CD14-positive monocyte (primary cell): ENCODE data around the gene NPAS3. TPM values are rescaled to one million over a fixed set of nuclear protein-coding genes. Genes with fewer than 3 reads are reported as not detected.

Experiments
- DNase-seq, 3 donors: peaks; one replicate each; pipeline ENCODE4 v3.0.0-alpha.2; 2011 to 2022
- H2AFZ ChIP-seq: 2 replicates; pipeline ENCODE4 v1.6.0; 2012; ENCODE audit warnings: mild to moderate bottlenecking, low read depth, low read length, inconsistent platforms; ENCODE audit not compliant: insufficient read depth, poor library complexity, severe bottlenecking
- H3K27ac ChIP-seq, 2 donors: 1 replicate in 1 of 2; 2 replicates in 1 of 2; pipeline ENCODE4 v1.5.1; 2012 to 2013; ENCODE audit warnings: low read length in 2 of 2, control low read depth in 1 of 2, inconsistent platforms in 1 of 2, low read depth in 1 of 2, mild to moderate bottlenecking in 1 of 2
- H3K27me3 ChIP-seq, 2 donors: one replicate each; pipeline versions ENCODE4 v1.6.0 to v1.6.1; 2011 to 2013; ENCODE audit warnings: low read length in 2 of 2; ENCODE audit not compliant: control insufficient read depth in 2 of 2, insufficient read depth in 2 of 2
- H3K36me3 ChIP-seq, 2 donors: replicated peaks in 1 of 2; 1 replicate in 1 of 2; 2 replicates in 1 of 2; pipeline versions ENCODE4 v1.5.1 to v1.6.1; 2012 to 2013; ENCODE audit warnings: low read length in 2 of 2, control low read depth in 1 of 2, inconsistent platforms in 1 of 2, mild to moderate bottlenecking in 1 of 2; ENCODE audit not compliant: insufficient read depth in 2 of 2, control insufficient read depth in 1 of 2
- H3K4me1 ChIP-seq, 2 donors: 1 replicate in 1 of 2; 2 replicates in 1 of 2; pipeline versions ENCODE4 v1.5.1 to v1.6.1; 2012 to 2013; ENCODE audit warnings: low read length in 2 of 2, control low read depth in 1 of 2, inconsistent platforms in 1 of 2, mild to moderate bottlenecking in 1 of 2, moderate library complexity in 1 of 2; ENCODE audit not compliant: insufficient read depth in 2 of 2, control insufficient read depth in 1 of 2
- H3K4me2 ChIP-seq: replicated peaks from 2 replicates; pipeline ENCODE3; 2012; ENCODE audit warnings: low read length, moderate library complexity, mild to moderate bottlenecking; ENCODE audit not compliant: poor library complexity, severe bottlenecking; ENCODE audit errors: extremely low read depth
- H3K4me3 ChIP-seq, 3 experiments: fragments of 200-600 bp in 1 of 3; sonication (generic) in 1 of 3; replicated peaks in 1 of 3; 1 replicate in 2 of 3; 2 replicates in 1 of 3; pipeline ENCODE4 v1.5.1; 2011 to 2013; ENCODE audit warnings: low read length in 3 of 3, mild to moderate bottlenecking in 3 of 3, control low read depth in 2 of 3, low read depth in 2 of 3, inconsistent platforms in 1 of 3, moderate library complexity in 1 of 3
- H3K79me2 ChIP-seq: 2 replicates; pipeline ENCODE4 v1.6.0; 2012; ENCODE audit warnings: mild to moderate bottlenecking, control low read depth, inconsistent platforms, low read length, moderate library complexity; ENCODE audit not compliant: insufficient read depth
- H3K9ac ChIP-seq: 2 replicates; pipeline ENCODE4 v1.6.0; 2017; ENCODE audit warnings: low read length, mild to moderate bottlenecking; ENCODE audit not compliant: insufficient read depth, poor library complexity, severe bottlenecking
- H3K9me3 ChIP-seq, 2 donors: replicated peaks in 1 of 2; 1 replicate in 1 of 2; 2 replicates in 1 of 2; pipeline versions ENCODE4 v1.5.1 to v1.6.1; 2012 to 2013; ENCODE audit warnings: low read length in 2 of 2, control low read depth in 1 of 2; ENCODE audit not compliant: control insufficient read depth in 1 of 2, insufficient read depth in 1 of 2
- H4K20me1 ChIP-seq: 2 replicates; pipeline ENCODE4 v1.6.0; 2012; ENCODE audit warnings: mild to moderate bottlenecking, low read length, control low read depth, moderate library complexity; ENCODE audit not compliant: insufficient read depth
- H3K27ac Mint-ChIP-seq, 7 donors: one replicate each; pipeline ENCODE4 v1.8.0; 2020; ENCODE audit warnings: mild to moderate bottlenecking in 7 of 7, mixed read lengths in 7 of 7, moderate library complexity in 6 of 7, inconsistent platforms in 2 of 7
- H3K27me3 Mint-ChIP-seq, 3 donors: one replicate each; pipeline ENCODE4 v1.8.0; 2021 to 2022; ENCODE audit warnings: low read depth in 3 of 3, mild to moderate bottlenecking in 3 of 3, mixed read lengths in 3 of 3, moderate library complexity in 3 of 3, inconsistent platforms in 1 of 3
- H3K36me3 Mint-ChIP-seq, 2 donors: one replicate each; pipeline ENCODE4 v1.8.0; 2020; ENCODE audit warnings: mixed read lengths in 2 of 2, inconsistent platforms in 1 of 2, mild to moderate bottlenecking in 1 of 2
- H3K4me1 Mint-ChIP-seq: one replicate; pipeline ENCODE4 v1.8.0; 2020; ENCODE audit warnings: mild to moderate bottlenecking, mixed read lengths
- H3K4me3 Mint-ChIP-seq, 2 donors: one replicate each; pipeline ENCODE4 v1.8.0; 2020; ENCODE audit warnings: mild to moderate bottlenecking in 2 of 2, mixed read lengths in 2 of 2, moderate library complexity in 1 of 2
- H3K9me3 Mint-ChIP-seq, 7 donors: one replicate each; pipeline ENCODE4 v1.8.0; 2020 to 2022; ENCODE audit warnings: mixed read lengths in 7 of 7, mild to moderate bottlenecking in 6 of 7, moderate library complexity in 6 of 7, inconsistent platforms in 2 of 7
- WGBS: methylation state at CpG from one replicate; pipeline ENCODE4 v1.1.5; 2013; ENCODE audit warnings: missing lambda C conversion rate; ENCODE audit not compliant: insufficient coverage; 5-methylcytosine and 5-hydroxymethylcytosine counted together
- intact Hi-C, 2 donors: fragments of 100-400 bp; cut with micrococcal nuclease; formaldehyde crosslinking; loops; one replicate each; pipeline versions ENCODE4 v1.15.0 to v1.15.1; 2023
- polyA plus RNA-seq, 3 donors: library from polyadenylated mRNA; depleted of rRNA in 1 of 3; unstranded in 2 of 3; stranded (reverse) in 1 of 3; fragments of 300-500 nt in 2 of 3; fragments of >200 nt in 1 of 3; fragmentation: Illumina TruSeq in 2 of 3; gene quantifications; 1 replicate in 2 of 3; 2 replicates in 1 of 3; pipeline ENCODE4 v1.2.3, GENCODE V29; 2012 to 2021
- TF ChIP-seq, protein P1 (sequence below): fragments of 200-600 bp; IDR thresholded peaks from one replicate; pipeline ENCODE4 v1.8.0; 2022; ENCODE audit warnings: antibody characterized with exemption, mild to moderate bottlenecking

The NPAS3 gene
- polyA plus RNA-seq, 3 donors = not detected

DNA sequence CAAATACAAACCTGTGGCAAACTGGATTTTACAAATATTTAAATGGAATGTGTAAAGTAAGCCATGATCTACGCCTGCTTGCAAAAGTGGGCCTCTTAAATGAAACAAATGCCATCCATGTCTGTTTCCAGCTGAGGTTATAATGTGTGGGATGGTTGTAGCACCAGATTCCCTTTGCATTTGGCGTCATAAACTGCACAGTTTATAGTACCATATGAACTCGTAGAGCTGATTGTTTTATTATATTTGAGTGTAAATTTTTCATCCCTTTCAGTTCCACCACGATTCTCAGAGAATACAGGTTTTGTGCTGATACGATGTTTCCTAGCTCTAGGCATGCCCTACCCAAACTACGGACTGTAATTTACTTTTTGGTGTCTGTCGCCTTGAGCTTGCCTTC, 637.3 kb downstream of the NPAS3 start:
- Mint-ChIP-seq H3K27me3 (no peaks in the 10 kb centered on the region), H3K36me3 (no peaks in the 10 kb centered on the region), H3K9me3 (peaks cover 0 to 6% (median 2%) of the 10 kb centered on the region in 7 donors), H3K27ac (no peak overlapping the region), H3K4me3 (no peak overlapping the region), H3K4me1 (no peaks in the 10 kb centered on the region)
- H3K36me3 ChIP-seq = no peaks in the 10 kb centered on the region
- H3K79me2 ChIP-seq = no peaks in the 10 kb centered on the region
- H3K9me3 ChIP-seq = no peaks in the 10 kb centered on the region
- TF ChIP-seq, protein P1, sequence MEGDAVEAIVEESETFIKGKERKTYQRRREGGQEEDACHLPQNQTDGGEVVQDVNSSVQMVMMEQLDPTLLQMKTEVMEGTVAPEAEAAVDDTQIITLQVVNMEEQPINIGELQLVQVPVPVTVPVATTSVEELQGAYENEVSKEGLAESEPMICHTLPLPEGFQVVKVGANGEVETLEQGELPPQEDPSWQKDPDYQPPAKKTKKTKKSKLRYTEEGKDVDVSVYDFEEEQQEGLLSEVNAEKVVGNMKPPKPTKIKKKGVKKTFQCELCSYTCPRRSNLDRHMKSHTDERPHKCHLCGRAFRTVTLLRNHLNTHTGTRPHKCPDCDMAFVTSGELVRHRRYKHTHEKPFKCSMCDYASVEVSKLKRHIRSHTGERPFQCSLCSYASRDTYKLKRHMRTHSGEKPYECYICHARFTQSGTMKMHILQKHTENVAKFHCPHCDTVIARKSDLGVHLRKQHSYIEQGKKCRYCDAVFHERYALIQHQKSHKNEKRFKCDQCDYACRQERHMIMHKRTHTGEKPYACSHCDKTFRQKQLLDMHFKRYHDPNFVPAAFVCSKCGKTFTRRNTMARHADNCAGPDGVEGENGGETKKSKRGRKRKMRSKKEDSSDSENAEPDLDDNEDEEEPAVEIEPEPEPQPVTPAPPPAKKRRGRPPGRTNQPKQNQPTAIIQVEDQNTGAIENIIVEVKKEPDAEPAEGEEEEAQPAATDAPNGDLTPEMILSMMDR = no peak
- no peaks in the 10 kb centered on the region for H3K27me3 ChIP-seq
- no peaks in the 10 kb centered on the region for H4K20me1 ChIP-seq
- H3K27ac ChIP-seq = no peak overlapping the region
- no peaks in the 10 kb centered on the region for H3K4me1 ChIP-seq
- H2AFZ ChIP-seq = no peak overlapping the region
- H3K4me3 ChIP-seq = no peak overlapping the region
- no peak overlapping the region for H3K9ac ChIP-seq
- no peak overlapping the region for H3K4me2 ChIP-seq
- intact Hi-C loops = no loop called here
- WGBS = 75% methylated on average over 1 of the region's 7 CpGs
- DNase-seq = no peak

DNA sequence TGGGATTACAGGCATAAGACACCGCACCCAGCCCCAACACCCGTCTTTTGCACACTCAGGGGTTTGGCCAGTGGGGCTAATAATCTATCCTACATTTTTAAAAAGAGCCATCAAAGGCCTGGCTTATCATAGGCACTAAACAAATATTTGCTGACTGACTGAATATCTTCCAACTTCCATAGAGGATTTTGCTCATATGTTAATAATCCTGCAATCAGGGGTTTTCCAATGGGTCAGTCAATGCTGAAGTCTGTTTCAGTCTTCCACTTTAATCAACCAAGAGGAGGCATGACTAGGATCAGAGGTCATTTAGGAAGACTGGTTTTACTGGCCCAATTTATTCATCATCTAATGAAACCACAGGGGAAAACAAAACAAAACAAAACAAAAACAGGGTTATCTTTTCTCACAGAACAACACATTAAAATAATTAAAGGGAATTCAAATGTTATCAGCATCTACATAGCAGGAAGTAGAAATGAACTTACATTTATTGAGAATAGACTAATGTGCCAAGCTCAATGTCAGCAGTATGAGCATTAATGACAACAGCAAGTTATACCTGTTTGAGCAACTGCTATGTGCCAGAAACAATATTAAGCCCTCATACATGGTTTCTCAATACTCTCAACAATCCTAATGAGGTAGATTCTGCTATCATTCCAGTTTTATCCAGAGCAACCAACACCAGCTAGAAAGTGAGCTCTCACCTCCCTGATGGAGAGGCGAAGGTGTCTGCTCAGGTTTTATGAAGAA, 640.0 kb downstream of the NPAS3 start:
- no peaks in the 10 kb centered on the region for H3K4me1 Mint-ChIP-seq
- Histone ChIP-seq H3K4me3 (no peak overlapping the region), H3K4me2 (no peak overlapping the region), H3K4me1 (no peaks in the 10 kb centered on the region), H2AFZ (no peak overlapping the region), H3K36me3 (no peaks in the 10 kb centered on the region), H3K9me3 (no peaks in the 10 kb centered on the region), H3K9ac (no peak overlapping the region), H3K27ac (no peak overlapping the region), H3K79me2 (no peaks in the 10 kb centered on the region), H3K27me3 (no peaks in the 10 kb centered on the region), H4K20me1 (no peaks in the 10 kb centered on the region)
- H3K27ac Mint-ChIP-seq = no peak overlapping the region
- intact Hi-C loops = no loop called here
- H3K36me3 Mint-ChIP-seq = no peaks in the 10 kb centered on the region
- TF ChIP-seq, protein P1 = no peak
- H3K27me3 Mint-ChIP-seq = no peaks in the 10 kb centered on the region
- H3K9me3 Mint-ChIP-seq = peaks cover 0 to 7% (median 2%) of the 10 kb centered on the region in 7 donors
- H3K4me3 Mint-ChIP-seq = no peak overlapping the region
- no peak for DNase-seq
- 100% methylated on average over 1 of the region's 3 CpGs for WGBS
